GM18498 (cell line): ENCODE measurements around the gene PPP2R3A.
A peak's percentile ranks its signal among the peaks of the same experiment; 100 is the strongest.
"Not testable (repeated sequence)": the region's sequence is repeated elsewhere in the genome, so short reads cannot be mapped to it uniquely, and the experiment has no call there.

Experiments used
- ATAC-seq: cut with Tn5 transposase; IDR thresholded peaks from one replicate; pipeline ENCODE4 v1.9.1; 2021; ENCODE audit warnings: mild to moderate bottlenecking, moderate library complexity; ENCODE audit not compliant: unreplicated experiment

Gene PPP2R3A

DNA sequence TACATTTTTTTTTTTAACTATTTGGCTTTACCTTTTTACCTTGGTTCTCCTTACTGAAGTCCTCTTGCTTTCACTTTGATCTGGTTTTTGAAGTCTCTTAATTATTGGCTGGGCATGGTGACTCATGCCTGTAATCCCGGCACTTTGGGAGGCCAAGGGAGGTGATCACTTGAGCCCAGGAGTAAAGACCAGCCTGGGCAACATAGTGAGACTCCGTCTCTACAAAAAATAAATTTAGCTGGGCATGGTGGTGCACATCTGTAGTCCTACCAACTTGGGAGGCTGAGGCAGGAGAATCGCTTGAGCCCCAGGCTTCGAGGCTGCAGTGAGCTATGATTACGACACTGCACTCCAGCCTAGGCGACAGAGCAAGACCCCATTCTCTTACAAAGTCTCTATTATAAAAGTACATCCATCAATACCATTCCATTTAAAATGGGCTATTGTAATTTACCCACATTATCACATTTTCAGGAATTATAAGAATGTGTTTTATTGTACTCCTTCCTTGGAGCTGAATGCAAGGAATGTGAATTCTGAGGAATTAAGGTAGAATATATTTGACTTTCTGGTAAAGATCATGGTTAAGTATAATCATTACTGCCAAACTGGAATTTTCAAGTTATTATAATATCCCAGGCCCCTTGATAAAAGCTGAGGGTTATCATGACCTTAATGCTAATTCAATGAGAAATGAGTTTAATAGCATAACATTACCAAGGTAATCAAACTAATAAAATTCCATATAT is 181.6 kb downstream of the PPP2R3A start:
- ATAC-seq = no peak

DNA sequence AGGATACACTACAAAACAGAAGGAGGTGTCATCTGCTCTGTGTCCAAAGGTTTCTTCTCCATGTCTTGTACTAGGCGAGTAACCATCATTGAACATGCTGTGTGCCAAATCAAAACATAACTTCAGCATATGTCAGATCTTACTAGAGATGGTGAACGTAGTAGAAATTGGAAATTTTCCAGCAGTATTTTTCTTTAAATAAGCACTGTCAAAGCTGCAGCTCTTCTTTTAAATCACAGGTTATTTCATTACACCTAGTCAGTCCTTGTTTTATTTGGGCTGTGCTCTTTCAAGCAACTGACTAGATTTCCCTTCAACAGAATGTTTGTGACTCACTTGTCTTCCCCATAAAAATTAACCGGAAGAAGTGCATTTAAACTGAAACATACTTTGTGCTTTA is 184.1 kb downstream of the PPP2R3A start:
- ATAC-seq = no peak

GRCh38 chr3:136151219-136151618 is 185.7 kb downstream of the PPP2R3A start:
- ATAC-seq = no peak

GRCh38 chr3:136152176-136152843 is 186.8 kb downstream of the PPP2R3A start:
- no peak for ATAC-seq

DNA sequence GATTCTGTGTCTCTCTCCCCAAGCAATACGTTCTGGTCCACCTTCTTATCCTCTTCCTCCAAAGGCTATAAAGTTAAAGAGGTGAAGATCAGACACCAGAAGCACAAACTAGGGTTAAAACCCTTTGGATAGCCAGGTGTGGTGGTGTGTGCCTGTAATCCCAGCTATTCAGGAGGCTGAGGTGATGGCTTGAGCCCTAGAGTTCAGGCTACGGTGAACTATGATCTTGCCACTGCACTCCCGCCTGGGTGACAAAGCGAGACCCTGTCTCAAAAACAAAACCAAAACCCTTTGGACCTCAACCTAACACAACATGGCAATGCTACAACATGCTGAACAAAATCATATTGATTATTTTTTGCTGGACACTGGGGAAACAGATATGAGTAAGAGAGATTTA is 187.4 kb downstream of the PPP2R3A start:
- no peak for ATAC-seq

DNA sequence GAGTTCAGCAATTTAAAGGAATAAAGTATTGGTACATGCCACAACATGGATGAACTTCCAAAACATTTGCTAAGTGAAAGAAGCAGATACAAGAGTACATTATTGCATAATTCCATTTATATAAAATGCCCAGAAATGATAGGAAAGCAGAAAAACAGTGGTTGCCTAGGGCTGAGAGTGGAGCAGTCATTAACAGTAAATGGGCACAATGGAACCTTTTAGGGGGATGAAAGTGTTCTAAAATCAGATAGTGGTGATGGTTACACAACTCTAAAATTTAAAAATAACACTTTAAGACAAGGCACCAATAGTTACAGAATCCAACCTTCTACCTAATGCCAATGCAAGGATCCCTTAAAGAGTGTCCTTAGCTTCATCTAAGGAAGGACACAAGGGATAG is 196.0 kb downstream of the PPP2R3A start:
- ATAC-seq = no peak

DNA sequence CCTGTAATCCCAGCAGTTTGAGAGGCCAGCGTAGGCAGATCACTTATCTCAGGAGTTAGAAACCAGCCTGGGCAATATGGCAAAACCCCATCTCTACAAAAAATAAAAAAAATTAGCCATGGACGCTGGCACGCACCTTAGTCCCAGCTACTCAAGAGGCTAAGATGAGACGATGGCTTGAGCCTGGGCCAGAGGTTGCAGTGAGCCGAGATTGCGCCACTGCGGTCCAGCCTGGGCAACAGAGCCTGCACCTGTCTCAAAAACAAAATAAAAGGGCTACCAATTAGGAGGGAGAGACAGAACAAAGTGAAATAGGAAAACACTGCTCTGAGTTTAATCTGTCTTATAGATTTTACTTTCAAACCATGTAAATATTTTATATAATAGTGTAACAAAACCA is 196.8 kb downstream of the PPP2R3A start:
- ATAC-seq = no peak

DNA sequence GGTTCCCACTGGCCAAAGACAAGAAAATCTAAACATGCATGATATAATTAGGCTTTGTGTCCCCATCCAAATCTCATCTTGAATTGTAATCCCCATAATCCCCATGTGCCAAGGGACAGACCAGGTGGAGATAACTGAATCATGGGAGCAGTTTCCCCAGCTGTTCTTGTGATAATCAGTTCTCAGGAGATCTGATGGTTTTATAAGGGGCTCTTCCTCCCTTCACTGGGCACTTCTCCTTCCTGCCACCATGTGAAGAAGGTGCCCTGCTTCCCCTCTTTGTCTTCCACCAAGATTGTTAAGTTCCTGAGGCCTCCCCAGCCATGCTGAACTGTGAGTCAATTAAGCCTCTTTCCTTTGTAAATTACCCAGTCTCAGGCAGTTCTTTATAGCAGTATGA is 198.1 kb downstream of the PPP2R3A start:
- not testable (repeated sequence) for ATAC-seq

DNA sequence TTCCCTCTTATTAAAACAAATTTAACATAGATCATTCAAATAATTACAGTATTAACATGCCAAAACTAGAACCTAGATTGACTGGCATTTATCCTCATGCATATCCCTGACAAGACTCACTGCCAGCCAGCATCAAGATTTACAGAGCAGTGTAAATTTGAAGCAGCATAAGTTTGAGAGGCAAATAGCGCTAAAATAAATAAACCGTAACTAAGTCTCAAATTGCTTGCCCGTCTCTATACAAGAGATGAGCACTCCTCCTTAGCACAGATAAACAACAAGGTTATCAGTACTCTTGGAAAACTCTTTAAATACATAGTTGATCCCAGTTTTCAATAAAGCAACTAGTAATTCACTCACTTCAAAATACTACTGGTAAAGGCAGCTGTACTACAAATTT is 201.0 kb downstream of the PPP2R3A start:
- ATAC-seq = no peak

DNA sequence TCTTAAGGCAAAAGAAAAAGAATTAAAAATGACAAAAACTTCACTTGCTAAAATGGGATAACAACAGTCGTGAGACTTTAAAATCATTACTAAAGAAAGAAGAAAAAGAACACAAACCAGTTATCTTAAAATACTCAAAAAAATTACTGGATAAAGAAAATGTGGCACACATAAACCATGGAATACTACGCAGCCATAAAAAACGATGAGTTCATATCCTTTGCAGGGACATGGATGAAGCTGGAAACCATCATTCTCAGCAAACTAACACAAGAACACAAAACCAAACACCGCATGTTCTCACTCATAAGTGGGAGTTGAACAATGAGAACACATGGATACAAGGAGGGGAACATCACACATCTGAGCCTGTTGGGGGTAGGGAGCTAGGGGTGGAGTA is 202.7 kb downstream of the PPP2R3A start:
- not testable (repeated sequence) for ATAC-seq

GRCh38 chr3:136171097-136171542 is 205.6 kb downstream of the PPP2R3A start:
- ATAC-seq = no peak

DNA sequence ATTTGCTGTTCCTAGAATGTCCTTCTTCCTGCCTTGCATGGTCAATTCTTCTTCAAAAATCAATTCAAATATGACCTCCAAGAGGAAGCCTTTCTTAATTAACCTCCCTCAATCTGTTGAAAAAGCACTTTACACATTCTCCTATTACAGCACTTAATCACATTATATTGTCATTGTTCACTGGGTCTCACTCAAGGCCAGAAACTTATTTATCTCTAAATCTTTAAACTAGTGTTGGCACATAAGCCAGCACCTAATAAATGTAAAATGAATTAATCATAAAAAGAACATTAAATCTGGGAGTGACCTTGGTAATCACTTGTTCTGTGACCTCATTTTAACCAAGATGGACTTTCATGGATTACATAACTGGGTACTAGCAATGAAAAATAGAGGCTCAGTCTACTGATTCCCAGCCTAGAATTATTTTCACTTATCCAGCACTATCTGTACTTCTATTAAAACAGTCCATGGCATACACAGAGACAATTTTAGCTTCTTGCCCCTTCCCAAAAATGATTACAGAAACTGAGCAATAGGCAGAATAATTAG is 208.5 kb downstream of the PPP2R3A start:
- ATAC-seq = no peak

DNA sequence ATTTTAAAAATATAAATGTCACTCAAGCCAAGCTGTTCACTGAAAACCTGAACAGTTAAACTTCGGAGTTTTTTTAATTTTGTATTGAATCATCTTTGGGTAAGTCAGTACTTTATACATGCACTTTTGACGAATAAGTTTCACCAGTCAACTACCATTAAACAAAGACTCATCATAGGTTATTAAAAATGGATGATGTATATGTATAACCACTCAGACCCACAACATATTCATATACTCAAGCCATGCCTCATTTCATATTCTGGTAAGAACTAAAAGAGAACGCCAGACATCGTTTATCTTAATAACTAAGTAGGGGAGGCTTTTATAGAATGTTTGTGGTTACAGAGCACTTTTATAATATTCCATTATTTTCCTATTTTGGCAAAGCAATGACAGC is 212.3 kb downstream of the PPP2R3A start:
- ATAC-seq = no peak

DNA sequence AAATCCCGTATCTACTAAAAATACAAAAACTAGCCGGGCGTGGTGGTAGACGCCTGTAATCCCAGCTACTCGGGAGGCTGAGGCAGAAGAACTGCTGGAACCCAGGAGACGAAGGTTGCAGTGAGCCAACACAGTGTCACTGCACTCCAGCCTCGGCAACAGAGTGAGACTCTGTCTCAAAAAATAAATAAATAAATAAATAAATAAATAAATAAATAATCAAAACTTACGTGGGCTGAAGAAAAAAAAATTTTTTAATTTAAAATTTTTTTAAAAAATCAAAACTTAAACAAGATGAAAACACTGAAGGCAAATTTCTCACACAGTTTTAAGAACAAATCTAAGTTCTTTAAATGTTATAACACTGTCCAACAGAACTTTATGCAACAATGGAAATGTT is 216.2 kb downstream of the PPP2R3A start:
- no peak for ATAC-seq

DNA sequence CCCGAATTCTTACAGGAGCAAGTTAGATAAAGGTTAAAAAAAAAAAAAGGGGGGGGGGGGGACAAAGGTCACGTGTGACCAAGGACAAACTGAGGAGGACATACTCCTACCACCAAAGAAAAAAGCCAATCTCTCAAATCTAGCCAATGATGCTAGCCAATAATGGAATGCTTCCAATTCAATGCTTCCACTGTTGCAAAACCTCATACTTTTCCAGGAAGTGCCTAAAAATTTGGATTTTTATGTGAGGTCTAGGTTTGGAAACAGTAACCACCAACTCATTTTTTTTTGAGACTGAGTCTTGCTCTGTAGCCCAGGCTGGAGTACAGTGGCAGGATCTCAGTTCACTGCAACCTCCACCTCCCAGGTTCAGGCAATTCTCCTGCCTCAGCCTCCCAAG is 219.2 kb downstream of the PPP2R3A start:
- ATAC-seq = no peak

- ATAC-seq = peak; percentile 53
These were observed 220.8 kb downstream of the PPP2R3A start for GRCh38 chr3:136186344-136186743.

GRCh38 chr3:136186846-136187245 is 221.3 kb downstream of the PPP2R3A start:
- no peak for ATAC-seq

GRCh38 chr3:136187868-136188267 is 222.3 kb downstream of the PPP2R3A start:
- ATAC-seq = no peak

- no peak for ATAC-seq
These were observed 223.5 kb downstream of the PPP2R3A start for GRCh38 chr3:136189043-136189442.

- no peak for ATAC-seq
These were observed 224.5 kb downstream of the PPP2R3A start for GRCh38 chr3:136189859-136190617.

DNA sequence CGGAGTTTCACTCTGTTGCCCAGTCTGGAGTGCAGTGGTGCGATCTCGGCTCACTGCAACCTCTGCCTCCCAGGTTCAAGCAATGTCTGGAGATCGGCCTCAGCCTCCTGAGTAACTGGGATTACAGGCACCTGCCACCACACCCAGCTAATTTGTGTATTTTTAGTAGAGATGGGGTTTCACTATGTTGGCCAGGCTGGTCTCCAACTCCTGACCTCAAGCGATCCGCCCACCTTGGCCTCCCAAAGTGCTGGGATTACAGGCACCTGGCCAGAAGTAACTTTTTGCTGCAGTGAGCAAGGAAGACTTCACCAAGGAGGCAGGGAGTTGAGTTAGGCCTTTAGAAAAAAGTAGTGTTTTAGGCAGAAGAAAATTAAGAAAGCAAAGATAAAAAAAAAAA is 226.7 kb downstream of the PPP2R3A start:
- not testable (repeated sequence) for ATAC-seq
